ENCODE measurements around the gene CNTD1.

Gene CNTD1

DNA sequence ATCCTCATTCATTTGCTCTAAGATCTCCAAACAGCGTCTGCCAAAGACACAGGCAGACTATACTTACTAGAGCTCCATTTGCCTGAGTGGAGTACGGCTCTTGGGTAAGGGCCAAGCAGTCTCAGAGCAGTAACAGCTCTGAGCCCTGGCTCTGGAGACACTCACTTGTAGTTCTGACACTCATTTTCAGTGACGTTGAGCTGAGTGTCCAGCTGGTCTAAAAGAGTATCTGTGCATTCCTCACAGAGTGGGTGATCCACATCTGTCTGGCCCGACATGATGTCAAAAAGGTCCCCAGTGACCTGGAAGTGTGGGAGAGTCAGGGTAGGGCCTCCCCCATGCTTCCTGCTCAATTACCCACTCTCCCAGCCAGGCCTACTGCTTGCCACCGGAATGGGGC is 19.7 kb downstream of the CNTD1 start:
- ChIA-PET CTCF (interaction anchor here (0.5 to 5.4 kb wide), 12 partner anchors 12 to 533 kb away, joined by 3 to 37 read pairs (median 4); partner anchors contain the start of genes COA3, PSMC3IP, PSME3 and PTGES3L), POLR2A (interaction anchor here (0.6 kb wide), 1 partner anchor 93 kb away, joined by 3 read pairs; no protein-coding TSS in a partner anchor)
- TF ChIP-seq CTCF (IDR thresholded peaks at IDR 0.05; ENCODE audit: control extremely low read depth, extremely low read depth, low read depth, missing control alignments) = no peak
- DNase-seq (ENCODE audit: extremely low spot score) = no peak

- POLR2A ChIA-PET = no interaction called here
- CTCF ChIA-PET = interaction anchor here (0.8 to 6.6 kb wide), 22 partner anchors 9 to 242 kb away, joined by 3 to 80 read pairs (median 4); partner anchors contain the start of genes COA3, PSMC3IP, PSME3 and RPL27
- peak; percentile 72 for TF ChIP-seq CTCF (IDR thresholded peaks at IDR 0.05; ENCODE audit: control extremely low read depth, extremely low read depth, low read depth, missing control alignments)
- DNase-seq (ENCODE audit: extremely low spot score) = peak; percentile 62
These were observed 21.4 kb downstream of the CNTD1 start for GRCh38 chr17:42819939-42820535.

- CTCF ChIA-PET = interaction anchor here (1.1 to 6.6 kb wide), 13 partner anchors 11 to 243 kb away, joined by 3 to 80 read pairs (median 6); partner anchors contain the start of genes COA3, PSME3, RPL27 and WNK4
- no peak for DNase-seq (ENCODE audit: extremely low spot score)
- POLR2A ChIA-PET = no interaction called here
- no peak for TF ChIP-seq CTCF (IDR thresholded peaks at IDR 0.05; ENCODE audit: control extremely low read depth, extremely low read depth, low read depth, missing control alignments)
These were observed 22.5 kb downstream of the CNTD1 start for GRCh38 chr17:42821176-42821575.

DNA sequence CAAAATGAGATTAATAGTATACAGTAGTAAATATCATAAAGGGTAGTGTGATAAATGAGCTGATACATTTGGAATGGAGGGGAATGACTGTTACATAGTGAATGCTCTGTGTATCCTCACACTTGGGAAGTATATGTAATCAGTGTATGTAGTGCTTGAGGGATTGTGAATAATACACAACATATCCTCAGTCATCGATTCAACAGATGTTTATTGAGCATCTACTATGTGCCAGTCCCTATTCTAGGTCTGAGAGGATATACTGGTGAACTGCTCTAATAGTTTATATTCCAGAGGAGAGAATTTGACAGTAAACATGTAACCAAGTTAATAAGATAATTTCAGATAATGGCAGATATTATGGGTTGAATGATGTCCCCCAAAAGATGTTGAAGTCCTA is 28.8 kb downstream of the CNTD1 start:
- POLR2A ChIA-PET = no interaction called here
- CTCF ChIA-PET = no interaction called here
- DNase-seq (ENCODE audit: extremely low spot score) = no peak
- no peak for TF ChIP-seq CTCF (IDR thresholded peaks at IDR 0.05; ENCODE audit: control extremely low read depth, extremely low read depth, low read depth, missing control alignments)

DNA sequence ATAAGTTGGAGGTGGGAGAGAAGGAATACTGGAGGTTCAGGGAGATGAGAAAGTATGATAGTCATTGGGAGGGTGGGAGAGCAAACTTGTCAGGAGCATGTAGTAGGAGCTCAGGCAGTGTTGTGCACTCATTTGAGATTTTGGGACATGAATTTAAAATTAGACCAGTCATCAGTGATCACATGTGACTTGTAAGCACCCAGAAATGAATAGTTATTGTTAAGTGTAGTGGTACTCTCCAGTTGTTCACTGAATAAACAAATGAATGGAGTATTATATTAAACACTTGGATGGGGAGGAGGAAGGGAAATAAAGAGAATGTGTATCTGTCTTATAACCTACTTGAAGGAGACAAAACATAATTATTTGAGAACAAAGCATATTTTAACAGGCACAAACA is 32.3 kb downstream of the CNTD1 start:
- POLR2A ChIA-PET = no interaction called here
- CTCF ChIA-PET = interaction anchor here (4.7 to 9.7 kb wide), 2 partner anchors 8 to 12 kb away, joined by 26 to 80 read pairs; partner anchors contain the start of gene BECN1
- TF ChIP-seq CTCF (IDR thresholded peaks at IDR 0.05; ENCODE audit: control extremely low read depth, extremely low read depth, low read depth, missing control alignments) = no peak
- no peak for DNase-seq (ENCODE audit: extremely low spot score)

- no peak for DNase-seq (ENCODE audit: extremely low spot score)
- POLR2A ChIA-PET = interaction anchor here (1.4 kb wide), 1 partner anchor 16 kb away, joined by 4 read pairs; no protein-coding TSS in a partner anchor
- no peak for TF ChIP-seq CTCF (IDR thresholded peaks at IDR 0.05; ENCODE audit: control extremely low read depth, extremely low read depth, low read depth, missing control alignments)
- CTCF ChIA-PET = interaction anchor here (1.7 to 9.7 kb wide), 4 partner anchors 9 to 166 kb away, joined by 4 to 80 read pairs (median 16); partner anchors contain the start of genes BECN1 and RPL27
These were observed 33.7 kb downstream of the CNTD1 start for GRCh38 chr17:42832213-42832933.

All from GM10248 (cell line).